ENCODE measurements around the gene MOB3C.

The MOB3C gene

GRCh38 chr1:46563341-46563740 lies 53.3 kb downstream of the MOB3C start:
- DNase-seq = no peak
- Histone ChIP-seq H3K27ac (no peak overlapping the region), H3K36me3 (replicated peaks) (no peaks in the 10 kb centered on the region), H3K27me3 (replicated peaks) (no peaks in the 10 kb centered on the region), H3K4me3 (ENCODE audit: low read depth, low read length) (no peak overlapping the region)
- in situ Hi-C loops (cut with HindIII; ENCODE audit: low pct_ligation_motif_present, low sequenced_read_pairs) = no loop called here
- TF ChIP-seq, protein P1, sequence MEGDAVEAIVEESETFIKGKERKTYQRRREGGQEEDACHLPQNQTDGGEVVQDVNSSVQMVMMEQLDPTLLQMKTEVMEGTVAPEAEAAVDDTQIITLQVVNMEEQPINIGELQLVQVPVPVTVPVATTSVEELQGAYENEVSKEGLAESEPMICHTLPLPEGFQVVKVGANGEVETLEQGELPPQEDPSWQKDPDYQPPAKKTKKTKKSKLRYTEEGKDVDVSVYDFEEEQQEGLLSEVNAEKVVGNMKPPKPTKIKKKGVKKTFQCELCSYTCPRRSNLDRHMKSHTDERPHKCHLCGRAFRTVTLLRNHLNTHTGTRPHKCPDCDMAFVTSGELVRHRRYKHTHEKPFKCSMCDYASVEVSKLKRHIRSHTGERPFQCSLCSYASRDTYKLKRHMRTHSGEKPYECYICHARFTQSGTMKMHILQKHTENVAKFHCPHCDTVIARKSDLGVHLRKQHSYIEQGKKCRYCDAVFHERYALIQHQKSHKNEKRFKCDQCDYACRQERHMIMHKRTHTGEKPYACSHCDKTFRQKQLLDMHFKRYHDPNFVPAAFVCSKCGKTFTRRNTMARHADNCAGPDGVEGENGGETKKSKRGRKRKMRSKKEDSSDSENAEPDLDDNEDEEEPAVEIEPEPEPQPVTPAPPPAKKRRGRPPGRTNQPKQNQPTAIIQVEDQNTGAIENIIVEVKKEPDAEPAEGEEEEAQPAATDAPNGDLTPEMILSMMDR (IDR thresholded peaks at IDR 0.05; ENCODE audit: low read depth, low read length, missing control alignments) = no peak

GRCh38 chr1:46562498-46562897 lies 54.1 kb downstream of the MOB3C start:
- Histone ChIP-seq H3K4me3 (ENCODE audit: low read depth, low read length) (no peak overlapping the region), H3K27ac (no peak overlapping the region), H3K36me3 (replicated peaks) (no peaks in the 10 kb centered on the region), H3K27me3 (replicated peaks) (no peaks in the 10 kb centered on the region)
- in situ Hi-C loops (cut with HindIII; ENCODE audit: low pct_ligation_motif_present, low sequenced_read_pairs) = no loop called here
- TF ChIP-seq, protein P1 (IDR thresholded peaks at IDR 0.05; ENCODE audit: low read depth, low read length, missing control alignments) = no peak
- no peak for DNase-seq

GRCh38 chr1:46558966-46559365 lies 57.6 kb downstream of the MOB3C start:
- in situ Hi-C loops (cut with HindIII; ENCODE audit: low pct_ligation_motif_present, low sequenced_read_pairs) = no loop called here
- Histone ChIP-seq H3K4me3 (ENCODE audit: low read depth, low read length) (no peak overlapping the region), H3K36me3 (replicated peaks) (no peaks in the 10 kb centered on the region), H3K27ac (no peak overlapping the region), H3K27me3 (replicated peaks) (no peaks in the 10 kb centered on the region)
- no peak for DNase-seq
- TF ChIP-seq, protein P1 (IDR thresholded peaks at IDR 0.05; ENCODE audit: low read depth, low read length, missing control alignments) = no peak

DNA sequence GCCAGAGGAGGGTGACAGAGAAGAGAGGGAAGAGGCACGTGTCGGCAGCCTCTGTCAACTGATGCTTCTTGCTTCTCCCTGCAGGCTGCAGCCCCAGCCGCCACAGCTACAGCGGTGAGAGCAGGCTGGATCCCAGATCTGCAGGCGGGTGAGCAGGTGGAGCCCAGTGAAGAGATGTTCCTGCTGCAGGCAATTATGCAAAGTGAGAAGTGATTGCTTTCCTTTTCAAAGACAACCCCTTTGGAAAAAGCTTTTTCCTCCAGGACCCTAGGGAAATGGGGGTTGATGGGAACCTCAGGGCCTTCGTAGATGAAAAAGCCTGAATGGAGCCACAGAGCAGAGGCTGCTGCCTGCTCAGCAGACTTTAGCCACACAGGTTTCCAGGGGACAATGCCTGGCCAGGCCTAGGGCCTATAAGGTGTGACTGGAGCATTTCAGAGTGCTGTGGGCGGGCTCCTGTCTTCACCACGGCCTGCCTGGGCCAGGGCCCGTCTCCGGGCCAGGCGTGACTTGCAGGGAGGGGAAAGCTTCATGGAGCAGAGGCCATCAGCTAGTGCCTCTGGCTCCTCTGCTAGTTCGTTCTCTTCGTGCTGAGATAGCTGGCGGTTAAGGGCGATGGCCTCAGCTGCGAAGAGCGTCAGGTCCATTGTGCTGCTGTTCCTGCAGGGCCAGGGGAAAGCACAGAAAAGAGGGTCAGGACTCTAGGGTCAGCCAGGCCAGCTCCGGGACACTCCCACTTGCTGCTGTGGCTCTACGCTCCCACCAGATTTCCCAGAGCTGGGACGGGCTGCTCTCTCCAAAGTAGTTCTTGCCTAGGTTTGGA lies 58.3 kb downstream of the MOB3C start:
- no peaks in the 10 kb centered on the region for H3K27me3 ChIP-seq (replicated peaks)
- no peak for DNase-seq
- H3K4me3 ChIP-seq (ENCODE audit: low read depth, low read length) = no peak overlapping the region
- in situ Hi-C loops (cut with HindIII; ENCODE audit: low pct_ligation_motif_present, low sequenced_read_pairs) = no loop called here
- H3K36me3 ChIP-seq (replicated peaks) = no peaks in the 10 kb centered on the region
- H3K27ac ChIP-seq = no peak overlapping the region
- TF ChIP-seq, protein P1 (IDR thresholded peaks at IDR 0.05; ENCODE audit: low read depth, low read length, missing control alignments) = no peak
